HCT116 (cell line): ENCODE measurements around the gene CLDN3. TPM values are rescaled to one million over a fixed set of nuclear protein-coding genes. Genes with fewer than 3 reads are reported as not detected.

Source experiments
- ATAC-seq: fragments of 200-7000 bp; cut with Tn5 transposase; 2 replicates; pipeline ENCODE4 v1.9.1; 2020; ENCODE audit warnings: mild to moderate bottlenecking, moderate library complexity
- BruUV-seq: library from RNA; stranded (reverse); fragments of 400-500 nt; replicated peaks from 2 replicates; lab custom pipeline; 2021; lab: Mats Ljungman, UMichigan
- CTCF ChIA-PET: fragments of 300-600 bp; sonication (Branson Sonifier 250); formaldehyde crosslinking; loops from one replicate; lab custom pipeline; 2021; ENCODE audit warnings: antibody characterized with exemption; lab: Charles Lee
- POLR2A ChIA-PET: fragments of 300-600, 350-600 bp; sonication (Branson Sonifier 250); formaldehyde crosslinking; loops from one replicate; lab custom pipeline; 2021; ENCODE audit warnings: antibody characterized with exemption; lab: Charles Lee
- RAD21 ChIA-PET, 2 experiments: fragments of 300-600 bp; sonication (Branson Sonifier 250); formaldehyde crosslinking; loops; one replicate each; lab custom pipeline; 2023; ENCODE audit warnings: low total read pairs in 2 of 2; ENCODE audit not compliant: uncharacterized antibody in 2 of 2, unreplicated experiment in 2 of 2, low non-redundant PET in 1 of 2; lab: Charles Lee
- DNase-seq: peaks from one replicate; pipeline ENCODE4 v3.0.0-alpha.2; 2010; ENCODE audit warnings: low read depth, low spot score
- H2AFZ ChIP-seq: fragments of 200-600 bp; shearing (Covaris generic), sonication (generic); 2 replicates; pipeline ENCODE4 v1.6.1; 2017; ENCODE audit warnings: low read depth, mixed run types, mixed read lengths, antibody characterized with exemption, low read length; ENCODE audit not compliant: poor library complexity, severe bottlenecking
- H3K27ac ChIP-seq: 2 replicates; pipeline ENCODE4 v1.5.1; 2012; ENCODE audit warnings: low read depth, low read length
- H3K27me3 ChIP-seq: fragments of 200-600 bp; sonication (generic); 2 replicates; pipeline ENCODE4 v1.6.1; 2016; ENCODE audit warnings: mixed run types, low read length, mixed read lengths; ENCODE audit not compliant: insufficient read depth
- H3K36me3 ChIP-seq, 2 experiments: fragments of 200-500 bp in 1 of 2; fragments of 200-600 bp in 1 of 2; sonication (Bioruptor generic) in 1 of 2; sonication (generic) in 1 of 2; 2 replicates each; pipeline versions ENCODE4 v1.5.1 to v1.6.1; 2014 to 2016; ENCODE audit warnings: low read length in 2 of 2, inconsistent platforms in 1 of 2, mixed read lengths in 1 of 2, mixed run types in 1 of 2; ENCODE audit not compliant: insufficient read depth in 2 of 2, control insufficient read depth in 1 of 2
- H3K4me1 ChIP-seq, 2 experiments: fragments of 200-600 bp in 1 of 2; sonication (generic) in 1 of 2; 2 replicates each; pipeline versions ENCODE4 v1.5.1 to v1.6.1; 2012 to 2017; ENCODE audit warnings: low read length in 2 of 2, inconsistent platforms in 1 of 2, mild to moderate bottlenecking in 1 of 2, mixed read lengths in 1 of 2, mixed run types in 1 of 2, moderate library complexity in 1 of 2; ENCODE audit not compliant: insufficient read depth in 2 of 2, control insufficient read depth in 1 of 2
- H3K4me2 ChIP-seq: fragments of 200-600 bp; sonication (generic); 2 replicates; pipeline ENCODE4 v1.6.1; 2017; ENCODE audit warnings: mixed run types, low read length, mixed read lengths
- H3K4me3 ChIP-seq, 2 experiments: fragments of 200-600 bp in 1 of 2; sonication (generic) in 1 of 2; replicated peaks in 1 of 2; 2 replicates each; pipeline ENCODE4 v1.5.1; 2011 to 2016; ENCODE audit warnings: low read length in 2 of 2, control low read depth in 1 of 2, low read depth in 1 of 2, mild to moderate bottlenecking in 1 of 2, mixed read lengths in 1 of 2, mixed run types in 1 of 2
- H3K79me2 ChIP-seq: fragments of 200-600 bp; sonication (generic); 2 replicates; pipeline ENCODE4 v1.6.1; 2017; ENCODE audit warnings: mild to moderate bottlenecking, mixed run types, low read length, moderate library complexity, mixed read lengths; ENCODE audit not compliant: insufficient read depth
- H3K9ac ChIP-seq: fragments of 200-600 bp; sonication (generic); 2 replicates; pipeline ENCODE4 v1.6.1; 2016; ENCODE audit warnings: low read length, mixed read lengths
- H3K9me2 ChIP-seq: fragments of 200-600 bp; sonication (generic), shearing (Covaris generic); 2 replicates; pipeline ENCODE4 v1.6.1; 2017; ENCODE audit warnings: mixed run types, mild to moderate bottlenecking, moderate library complexity; ENCODE audit not compliant: insufficient read depth
- H3K9me3 ChIP-seq, 2 experiments: fragments of 200-500 bp in 1 of 2; fragments of 200-600 bp in 1 of 2; sonication (Bioruptor generic) in 1 of 2; sonication (generic) in 1 of 2; 2 replicates each; pipeline ENCODE4 v1.6.1; 2014 to 2017; ENCODE audit warnings: low read length in 2 of 2, mixed read lengths in 2 of 2, inconsistent platforms in 1 of 2, low read depth in 1 of 2, mild to moderate bottlenecking in 1 of 2, mixed run types in 1 of 2, moderate library complexity in 1 of 2; ENCODE audit not compliant: control insufficient read depth in 1 of 2, insufficient read depth in 1 of 2
- H4K20me1 ChIP-seq: fragments of 200-600 bp; sonication (generic), shearing (Covaris generic); 2 replicates; pipeline ENCODE4 v1.6.1; 2017; ENCODE audit warnings: mixed run types, mild to moderate bottlenecking, moderate library complexity; ENCODE audit not compliant: insufficient read depth
- ATF3 ChIP-seq: IDR thresholded peaks from 2 replicates; pipeline ENCODE4 v1.6.1; 2012
- CBX3 ChIP-seq: IDR thresholded peaks from 2 replicates; pipeline ENCODE4 v1.6.1; 2012; ENCODE audit warnings: low read depth
- CEBPB ChIP-seq: IDR thresholded peaks from 2 replicates; pipeline ENCODE4 v1.6.1; 2012; ENCODE audit warnings: low read depth
- CTCF ChIP-seq, 3 experiments: fragments of 200-600 bp in 1 of 3; sonication (generic) in 1 of 3; IDR thresholded peaks in 2 of 3; conservative IDR thresholded peaks in 1 of 3; 2 replicates each; pipeline ENCODE4 v1.5.1; 2012 to 2017; ENCODE audit warnings: low read depth in 2 of 3, low read length in 2 of 3, antibody characterized with exemption in 1 of 3, borderline replicate concordance in 1 of 3, control low read depth in 1 of 3, mild to moderate bottlenecking in 1 of 3, mixed read lengths in 1 of 3, mixed run types in 1 of 3, moderate library complexity in 1 of 3; ENCODE audit not compliant: insufficient read depth in 1 of 3
- EZH2 ChIP-seq: fragments of 200-600 bp; sonication (generic); IDR thresholded peaks from 2 replicates; pipeline ENCODE4 v1.6.1; 2017; ENCODE audit warnings: antibody characterized with exemption, mixed run types
- EZH2phosphoT487 ChIP-seq: fragments of 200-600 bp; IDR thresholded peaks from 2 replicates; pipeline ENCODE4 v1.6.1; 2018; ENCODE audit warnings: antibody characterized with exemption, borderline replicate concordance
- POLR2A ChIP-seq: IDR thresholded peaks from 2 replicates; pipeline ENCODE4 v1.7.0; 2011; ENCODE audit warnings: borderline replicate concordance; ENCODE audit not compliant: insufficient read depth, insufficient read length; ENCODE audit errors: extremely low read depth
- POLR2AphosphoS5 ChIP-seq: IDR thresholded peaks from 2 replicates; pipeline ENCODE4 v1.6.1; 2011; ENCODE audit warnings: mild to moderate bottlenecking, low read depth, low read length, moderate library complexity
- SRF ChIP-seq: IDR thresholded peaks from 2 replicates; pipeline ENCODE4 v1.6.1; 2012; ENCODE audit warnings: low read depth
- TCF7L2 ChIP-seq: IDR thresholded peaks from 2 replicates; pipeline ENCODE4 v1.7.0; 2011; ENCODE audit warnings: borderline replicate concordance, inconsistent platforms; ENCODE audit not compliant: insufficient read depth, insufficient read length; ENCODE audit errors: extremely low read depth
- YY1 ChIP-seq: IDR thresholded peaks from 2 replicates; pipeline ENCODE4 v1.6.1; 2011; ENCODE audit warnings: low read length, low read depth, moderate library complexity, mild to moderate bottlenecking; ENCODE audit not compliant: insufficient replicate concordance; ENCODE audit errors: extremely low read depth
- ZFX ChIP-seq: fragments of 450-650 bp; IDR thresholded peaks from 2 replicates; pipeline ENCODE4 v1.6.1; 2017
- ZNF274 ChIP-seq: fragments of 200-500 bp; sonication (Bioruptor generic); IDR thresholded peaks from 2 replicates; pipeline ENCODE4 v1.6.1; 2014; ENCODE audit warnings: mild to moderate bottlenecking, low read depth, low read length, inconsistent platforms
- intact Hi-C: fragments of 100-400 bp; cut with micrococcal nuclease; formaldehyde crosslinking; loops from 2 replicates; pipeline ENCODE4 v1.10.0; 2022
- total RNA-seq: library from RNA; stranded (reverse); gene quantifications from one replicate; pipeline ENCODE4 v1.2.1, GENCODE V29; 2021; ENCODE audit not compliant: unreplicated experiment

Gene CLDN3
- total RNA-seq, 1 experiment from 2014 or later: 19.2 TPM

GRCh38 chr7:73738220-73738611 is 31.9 kb downstream of the CLDN3 start:
- RAD21 ChIA-PET: interaction anchor here (0.6 to 0.7 kb wide), 3 partner anchors 57 to 212 kb away, joined by 3 to 4 read pairs (median 3); no protein-coding TSS in a partner anchor

GRCh38 chr7:73737491-73738219 is 32.4 kb downstream of the CLDN3 start:
- Histone ChIP-seq H3K4me3 (peak overlapping the region; percentile 81 to 91), H3K9ac (peak overlapping the region; percentile 95), H3K79me2 (peaks cover 32% of the 10 kb centered on the region), H3K4me2 (peak overlapping the region; percentile 95), H3K9me3 (no peaks in the 10 kb centered on the region), H2AFZ (no peak overlapping the region), H3K4me1 (peaks cover 44 to 72% of the 10 kb centered on the region in 2 experiments), H3K27me3 (no peaks in the 10 kb centered on the region), H3K27ac (peak overlapping the region; percentile 95; the same call in 1 of the 2 replicates), H3K36me3 (peaks cover 7 to 22% of the 10 kb centered on the region in 2 experiments; a peak in 1 of 4 replicates), H4K20me1 (peaks cover 8% of the 10 kb centered on the region; the same call in 1 of the 2 replicates), H3K9me2 (no peaks in the 10 kb centered on the region)
- DNase-seq (no peak), ATAC-seq (no peak)
- POLR2A ChIA-PET: interaction anchor here (0.7 to 5.8 kb wide), 6 partner anchors 63 to 215 kb away, joined by 3 to 43 read pairs (median 5); partner anchors contain the start of genes BAZ1B and CLDN4
- RAD21 ChIA-PET: interaction anchor here (0.6 to 0.7 kb wide), 3 partner anchors 58 to 212 kb away, joined by 3 to 4 read pairs (median 3); no protein-coding TSS in a partner anchor
- no peak for TF ChIP-seq CBX3
- no peak for TF ChIP-seq SRF
- TF ChIP-seq YY1: no peak
- TF ChIP-seq ZFX: no peak
- no peak for TF ChIP-seq ZNF274
- no peak for TF ChIP-seq EZH2
- no peak for TF ChIP-seq CTCF (IDR thresholded peaks at IDR 0.05 in 2 of 3, conservative IDR thresholded peaks at IDR 0.05 in 1 of 3; ENCODE audit: borderline replicate concordance in 1 of 3, insufficient read depth in 1 of 3, low read depth in 2 of 3, low read length in 2 of 3)
- no peak for TF ChIP-seq POLR2AphosphoS5
- TF ChIP-seq CEBPB: no peak
- TF ChIP-seq TCF7L2: no peak
- no peak for TF ChIP-seq POLR2A
- no peak for TF ChIP-seq ATF3
- TF ChIP-seq EZH2phosphoT487: no peak
- intact Hi-C loops: loop anchor here (10.0 kb wide), 1 partner anchor 413 kb away; the partner anchor contains the start of genes FKBP6 and TRIM50
- BruUV-seq: no TSS peak
- CTCF ChIA-PET: interaction anchor here (0.6 to 1.9 kb wide), 8 partner anchors 12 to 133 kb away, joined by 3 to 6 read pairs (median 3); no protein-coding TSS in a partner anchor

More at GRCh38 chr7:73738220-73738611, 31.9 kb downstream of the CLDN3 start:
- BruUV-seq: TSS peak; percentile 47
- Histone ChIP-seq H3K4me1 (peaks cover 46 to 78% of the 10 kb centered on the region in 2 experiments), H4K20me1 (peaks cover 8% of the 10 kb centered on the region; the same call in 1 of the 2 replicates), H3K27me3 (no peaks in the 10 kb centered on the region), H2AFZ (no peak overlapping the region), H3K9ac (peak overlapping the region; percentile 95), H3K4me2 (peak overlapping the region; percentile 95), H3K9me3 (no peaks in the 10 kb centered on the region), H3K36me3 (peaks cover 7 to 22% of the 10 kb centered on the region in 2 experiments; a peak in 1 of 4 replicates), H3K4me3 (peak overlapping the region; percentile 81 to 91), H3K27ac (peak overlapping the region; percentile 95), H3K9me2 (no peaks in the 10 kb centered on the region), H3K79me2 (peaks cover 32% of the 10 kb centered on the region)
- intact Hi-C loops: loop anchor here (10.0 kb wide), 1 partner anchor 413 kb away; the partner anchor contains the start of genes FKBP6 and TRIM50
- ChIA-PET CTCF (interaction anchor here (0.6 to 1.9 kb wide), 10 partner anchors 13 to 289 kb away, joined by 3 to 6 read pairs (median 3); no protein-coding TSS in a partner anchor), POLR2A (interaction anchor here (0.7 to 5.8 kb wide), 12 partner anchors 32 to 216 kb away, joined by 3 to 43 read pairs (median 4); partner anchors contain the start of genes BAZ1B, CLDN3, CLDN4 and METTL27)
- no peak for DNase-seq
- peak; percentile 16 for ATAC-seq
- peak; percentile 77; the same call in 1 of the 2 replicates for TF ChIP-seq ZFX
- no peak for TF ChIP-seq ATF3
